IPS DF 4.7 (cell line): ENCODE data around the gene ZNF287.
"Not testable (repeated sequence)": the region's sequence is repeated elsewhere in the genome, so short reads cannot be mapped to it uniquely, and the experiment has no call there.

Source experiments
- DNase-seq: peaks from one replicate; pipeline ENCODE4 v3.0.0-alpha.2; 2013; ENCODE audit warnings: low spot score; ENCODE audit errors: extremely low read depth

Gene ZNF287

GRCh38 chr17:16568541-16569357, at the start of gene ZNF287:
Gene ZNF287, minus strand, starts transcription at chr17:16569204. Its CDS starts 1,473 bp downstream, at chr17:16567731.
- DNase-seq: peak; percentile 60

- DNase-seq: no peak
Measured at GRCh38 chr17:16617481-16618060, 48.6 kb upstream of the ZNF287 start.

GRCh38 chr17:16599537-16599936, 30.5 kb upstream of the ZNF287 start:
- no peak for DNase-seq

- no peak for DNase-seq
Measured at GRCh38 chr17:16593356-16594102, 24.5 kb upstream of the ZNF287 start.

- peak; percentile 58 for DNase-seq
Measured at GRCh38 chr17:16589097-16589969, 20.3 kb upstream of the ZNF287 start.

- DNase-seq: no peak
Measured at GRCh38 chr17:16585796-16586195, 16.8 kb upstream of the ZNF287 start.

GRCh38 chr17:16584273-16584995, 15.4 kb upstream of the ZNF287 start:
- no peak for DNase-seq

GRCh38 chr17:16583781-16584180, 14.8 kb upstream of the ZNF287 start:
- no peak for DNase-seq

GRCh38 chr17:16573466-16573865, 4.5 kb upstream of the ZNF287 start:
- DNase-seq: no peak

GRCh38 chr17:16569358-16569712, 331 bp upstream of the ZNF287 start:
- no peak for DNase-seq

GRCh38 chr17:16552637-16553045, 16.4 kb downstream of the ZNF287 start:
- no peak for DNase-seq

GRCh38 chr17:16551878-16552636, 16.9 kb downstream of the ZNF287 start:
- DNase-seq: no peak

- no peak for DNase-seq
Measured at GRCh38 chr17:16537130-16537458, 31.9 kb downstream of the ZNF287 start.

- no peak for DNase-seq
Measured at GRCh38 chr17:16534236-16534635, 34.8 kb downstream of the ZNF287 start.

GRCh38 chr17:16529906-16530305, 39.1 kb downstream of the ZNF287 start:
- no peak for DNase-seq

GRCh38 chr17:16527298-16527697, 41.7 kb downstream of the ZNF287 start:
- DNase-seq: no peak

GRCh38 chr17:16525556-16525955, 43.4 kb downstream of the ZNF287 start:
- DNase-seq: not testable (repeated sequence)

- DNase-seq: no peak
Measured at GRCh38 chr17:16521070-16521727, 47.8 kb downstream of the ZNF287 start.

GRCh38 chr17:16519021-16519420, 50.0 kb downstream of the ZNF287 start:
- DNase-seq: no peak

GRCh38 chr17:16517477-16517876, 51.5 kb downstream of the ZNF287 start:
- no peak for DNase-seq
